ENCODE measurements around the gene TIGD1. TPM values are rescaled to one million over a fixed set of nuclear protein-coding genes. Genes with fewer than 3 reads are reported as not detected.
"Not testable (repeated sequence)": the region's sequence is repeated elsewhere in the genome, so short reads cannot be mapped to it uniquely, and the experiment has no call there.

Gene TIGD1
- polyA plus RNA-seq, 3 donors = 12.3 to 14.7 (median 14.2) TPM

GRCh38 chr2:232571026-232571474 is 20.7 kb upstream of the TIGD1 start:
- no peak for DNase-seq (ENCODE audit: low read depth in 3 of 3, low spot score in 2 of 3)

- not testable (repeated sequence) for DNase-seq (ENCODE audit: low read depth in 3 of 3, low spot score in 2 of 3)
Observed at GRCh38 chr2:232570481-232570880, 20.1 kb upstream of the TIGD1 start.

GRCh38 chr2:232569541-232569940 is 19.2 kb upstream of the TIGD1 start:
- DNase-seq (ENCODE audit: low read depth in 3 of 3, low spot score in 2 of 3) = no peak

- no peak for DNase-seq (ENCODE audit: low read depth in 3 of 3, low spot score in 2 of 3)
Observed at GRCh38 chr2:232568161-232568560, 17.8 kb upstream of the TIGD1 start.

- no peak for DNase-seq (ENCODE audit: low read depth in 3 of 3, low spot score in 2 of 3)
Observed at GRCh38 chr2:232567721-232568120, 17.4 kb upstream of the TIGD1 start.

- no peak for DNase-seq (ENCODE audit: low read depth in 3 of 3, low spot score in 2 of 3)
Observed at GRCh38 chr2:232563580-232563979, 13.2 kb upstream of the TIGD1 start.

- DNase-seq (ENCODE audit: low read depth in 3 of 3, low spot score in 2 of 3) = no peak
Observed at GRCh38 chr2:232562515-232563151, 12.3 kb upstream of the TIGD1 start.

- DNase-seq (ENCODE audit: low read depth in 3 of 3, low spot score in 2 of 3) = no peak
Observed at GRCh38 chr2:232556426-232556825, 6.1 kb upstream of the TIGD1 start.

- no peak for DNase-seq (ENCODE audit: low read depth in 3 of 3, low spot score in 2 of 3)
Observed at GRCh38 chr2:232551776-232552175, 1.4 kb upstream of the TIGD1 start.

GRCh38 chr2:232551250-232551638 is 887 bp upstream of the TIGD1 start:
- no peak for DNase-seq (ENCODE audit: low read depth in 3 of 3, low spot score in 2 of 3)

- DNase-seq (ENCODE audit: low read depth in 3 of 3, low spot score in 2 of 3) = no peak
Observed at GRCh38 chr2:232549655-232550353, 553 bp downstream of the TIGD1 start.

GRCh38 chr2:232547991-232548390 is 2.4 kb downstream of the TIGD1 start:
- DNase-seq (ENCODE audit: low read depth in 3 of 3, low spot score in 2 of 3) = no peak

- no peak for DNase-seq (ENCODE audit: low read depth in 3 of 3, low spot score in 2 of 3)
Observed at GRCh38 chr2:232545511-232546375, 4.6 kb downstream of the TIGD1 start.

- no peak for DNase-seq (ENCODE audit: low read depth in 3 of 3, low spot score in 2 of 3)
Observed at GRCh38 chr2:232544674-232545073, 5.7 kb downstream of the TIGD1 start.

GRCh38 chr2:232543928-232544631 is 6.3 kb downstream of the TIGD1 start:
- no peak for DNase-seq (ENCODE audit: low read depth in 3 of 3, low spot score in 2 of 3)

- no peak for DNase-seq (ENCODE audit: low read depth in 3 of 3, low spot score in 2 of 3)
Observed at GRCh38 chr2:232543491-232543890, 6.9 kb downstream of the TIGD1 start.

- no peak for DNase-seq (ENCODE audit: low read depth in 3 of 3, low spot score in 2 of 3)
Observed at GRCh38 chr2:232542715-232543467, 7.5 kb downstream of the TIGD1 start.

- no peak for DNase-seq (ENCODE audit: low read depth in 3 of 3, low spot score in 2 of 3)
Observed at GRCh38 chr2:232541961-232542714, 8.2 kb downstream of the TIGD1 start.

GRCh38 chr2:232541195-232541960 is 9.0 kb downstream of the TIGD1 start:
- DNase-seq (ENCODE audit: low read depth in 3 of 3, low spot score in 2 of 3) = no peak

All from right renal cortex interstitium (tissue), 3 donors.